Measurements from ENCODE around the gene RPIA. TPM values are rescaled to one million over a fixed set of nuclear protein-coding genes. Genes with fewer than 3 reads are reported as not detected.
"Not testable (repeated sequence)": the region's sequence is repeated elsewhere in the genome, so short reads cannot be mapped to it uniquely, and the experiment has no call there.

RPIA gene
- total RNA-seq, 1 donor from 2014 or later, result 11.5 TPM

DNA sequence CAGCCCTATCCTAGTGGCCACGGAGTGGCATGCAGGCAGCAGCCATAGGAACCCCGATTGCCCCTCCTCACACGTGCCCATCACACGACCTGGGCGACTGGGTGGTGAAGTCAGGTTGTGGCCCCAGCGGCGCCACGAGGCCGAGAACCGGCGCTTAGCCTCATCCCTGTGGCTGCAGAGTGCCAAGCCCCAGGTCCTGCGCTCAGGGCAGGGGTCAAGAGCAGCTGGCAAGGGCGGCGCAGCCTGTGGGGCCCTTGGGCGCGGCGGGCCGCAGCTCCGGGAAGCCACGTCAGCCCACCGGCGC is 73.3 kb downstream of the RPIA start:
- Histone ChIP-seq H3K79me2 (ENCODE audit: low read depth) (no peaks in the 10 kb centered on the region), H3K27ac (no peak overlapping the region), H4K20me1 (ENCODE audit: low read depth) (no peaks in the 10 kb centered on the region), H3K4me3 (peak overlapping the region; percentile 53), H3K36me3 (no peaks in the 10 kb centered on the region), H3K27me3 (peaks cover 46% of the 10 kb centered on the region), H3K4me2 (peak overlapping the region; percentile 94), H2AFZ (replicated peaks) (peak overlapping the region; percentile 99), H3K9ac (no peak overlapping the region), H3F3A (ENCODE audit: low read depth) (no peaks in the 10 kb centered on the region), H3K4me1 (no peaks in the 10 kb centered on the region), H3K9me3 (ENCODE audit: low read depth) (no peaks in the 10 kb centered on the region)
- Mint-ChIP-seq H3K9me3 (peaks cover 7% of the 10 kb centered on the region), H3K4me1 (no peaks in the 10 kb centered on the region), H3K4me3 (peak overlapping the region; percentile 46), H3K27me3 (ENCODE audit: insufficient read depth, low read depth) (peaks cover 17% of the 10 kb centered on the region), H3K27ac (no peak overlapping the region), H3K36me3 (no peaks in the 10 kb centered on the region)
- no peak for TF ChIP-seq EZH2 (IDR thresholded peaks at IDR 0.05)
- TF ChIP-seq EZH2phosphoT487 (IDR thresholded peaks at IDR 0.05), result no peak
- TF ChIP-seq, protein P1, sequence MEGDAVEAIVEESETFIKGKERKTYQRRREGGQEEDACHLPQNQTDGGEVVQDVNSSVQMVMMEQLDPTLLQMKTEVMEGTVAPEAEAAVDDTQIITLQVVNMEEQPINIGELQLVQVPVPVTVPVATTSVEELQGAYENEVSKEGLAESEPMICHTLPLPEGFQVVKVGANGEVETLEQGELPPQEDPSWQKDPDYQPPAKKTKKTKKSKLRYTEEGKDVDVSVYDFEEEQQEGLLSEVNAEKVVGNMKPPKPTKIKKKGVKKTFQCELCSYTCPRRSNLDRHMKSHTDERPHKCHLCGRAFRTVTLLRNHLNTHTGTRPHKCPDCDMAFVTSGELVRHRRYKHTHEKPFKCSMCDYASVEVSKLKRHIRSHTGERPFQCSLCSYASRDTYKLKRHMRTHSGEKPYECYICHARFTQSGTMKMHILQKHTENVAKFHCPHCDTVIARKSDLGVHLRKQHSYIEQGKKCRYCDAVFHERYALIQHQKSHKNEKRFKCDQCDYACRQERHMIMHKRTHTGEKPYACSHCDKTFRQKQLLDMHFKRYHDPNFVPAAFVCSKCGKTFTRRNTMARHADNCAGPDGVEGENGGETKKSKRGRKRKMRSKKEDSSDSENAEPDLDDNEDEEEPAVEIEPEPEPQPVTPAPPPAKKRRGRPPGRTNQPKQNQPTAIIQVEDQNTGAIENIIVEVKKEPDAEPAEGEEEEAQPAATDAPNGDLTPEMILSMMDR (IDR thresholded peaks at IDR 0.05), result no peak
- DNase-seq (ENCODE audit: low spot score), result no peak

DNA sequence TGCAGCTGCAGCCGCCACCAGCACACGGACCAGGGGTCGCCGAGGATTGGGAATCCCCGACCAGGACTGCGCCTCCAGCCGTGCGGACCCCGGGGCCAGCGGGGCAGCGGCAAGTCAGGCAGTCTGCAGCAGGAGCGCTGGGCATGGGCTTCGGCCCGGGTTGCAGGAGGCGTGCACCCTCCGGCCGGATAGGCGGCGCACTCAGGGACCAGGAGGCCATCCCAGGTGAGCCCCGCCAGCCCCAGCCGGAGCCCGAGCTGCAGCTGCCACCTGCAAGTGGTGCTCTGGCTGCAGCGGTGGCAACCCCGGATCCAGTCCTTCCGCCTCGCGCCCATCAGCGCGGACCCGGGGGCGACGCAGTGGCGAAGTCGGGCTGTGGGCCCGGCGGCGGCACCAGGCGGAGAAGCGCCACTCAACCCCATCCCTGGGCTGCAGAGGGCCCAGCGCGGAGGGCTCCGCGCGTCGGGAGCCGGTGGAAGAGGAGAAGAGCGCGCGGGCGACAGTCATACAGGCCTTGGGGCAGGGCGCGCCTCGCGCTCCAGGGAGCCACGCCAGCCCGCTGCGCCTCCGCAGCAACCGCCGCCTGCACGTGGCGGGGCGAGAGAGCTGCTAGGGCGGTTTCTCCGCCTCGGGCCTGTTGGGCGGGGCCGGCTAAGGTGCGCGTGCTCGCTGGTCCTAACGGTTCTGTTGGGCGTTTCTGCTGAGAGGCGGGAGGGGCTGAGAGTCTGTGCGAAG is 73.8 kb downstream of the RPIA start:
- Histone ChIP-seq H4K20me1 (ENCODE audit: low read depth) (no peaks in the 10 kb centered on the region), H3K4me3 (peak overlapping the region; percentile 53), H2AFZ (replicated peaks) (peak overlapping the region; percentile 99), H3K79me2 (ENCODE audit: low read depth) (no peaks in the 10 kb centered on the region), H3K9ac (no peak overlapping the region), H3F3A (ENCODE audit: low read depth) (no peaks in the 10 kb centered on the region), H3K4me1 (no peaks in the 10 kb centered on the region), H3K36me3 (no peaks in the 10 kb centered on the region), H3K4me2 (peak overlapping the region; percentile 94), H3K9me3 (ENCODE audit: low read depth) (no peaks in the 10 kb centered on the region), H3K27ac (no peak overlapping the region), H3K27me3 (peaks cover 46% of the 10 kb centered on the region)
- TF ChIP-seq EZH2phosphoT487 (IDR thresholded peaks at IDR 0.05), result peak; percentile 58
- peak; percentile 76 for TF ChIP-seq EZH2 (IDR thresholded peaks at IDR 0.05)
- TF ChIP-seq, protein P1 (IDR thresholded peaks at IDR 0.05), result no peak
- H3K27ac Mint-ChIP-seq, result no peak overlapping the region
- peak overlapping the region; percentile 87 for H3K4me3 Mint-ChIP-seq
- peaks cover 7% of the 10 kb centered on the region for H3K9me3 Mint-ChIP-seq
- H3K4me1 Mint-ChIP-seq, result no peaks in the 10 kb centered on the region
- peaks cover 17% of the 10 kb centered on the region for H3K27me3 Mint-ChIP-seq (ENCODE audit: insufficient read depth, low read depth)
- peak; percentile 59 for DNase-seq (ENCODE audit: low spot score)
- no peaks in the 10 kb centered on the region for H3K36me3 Mint-ChIP-seq

DNA sequence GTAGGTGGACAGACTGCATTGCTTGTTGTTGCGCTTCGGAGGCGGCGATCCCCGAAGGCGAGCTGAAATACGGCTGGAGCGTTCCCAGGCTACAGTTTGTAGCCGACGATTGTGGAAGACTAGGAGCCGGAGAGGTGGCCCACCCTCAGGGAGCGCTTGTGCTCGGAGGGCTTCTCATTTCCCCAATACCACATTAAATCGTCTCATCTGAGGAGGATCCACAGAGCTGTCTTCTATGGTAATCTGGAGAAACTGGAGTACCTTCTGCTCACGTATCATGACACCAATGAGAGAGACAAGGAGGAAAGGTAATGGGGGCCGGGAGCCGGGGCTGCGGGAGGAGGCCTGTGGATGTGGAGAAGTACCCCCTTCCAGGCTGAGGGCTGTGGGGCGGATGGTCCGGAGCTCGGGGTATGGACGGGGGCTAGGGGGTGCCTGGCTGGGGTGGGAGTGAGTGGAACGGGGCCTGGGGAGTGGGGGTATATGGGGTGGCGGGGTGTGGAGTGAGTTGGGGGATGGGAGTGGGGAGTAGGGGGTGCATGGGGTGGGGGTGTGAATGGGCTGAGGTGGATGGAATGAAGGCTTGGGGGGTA is 74.5 kb downstream of the RPIA start:
- H3K9me3 Mint-ChIP-seq; H3F3A ChIP-seq (ENCODE audit: low read depth): not testable (repeated sequence)
- H2AFZ ChIP-seq (replicated peaks), result peak overlapping the region; percentile 99

DNA sequence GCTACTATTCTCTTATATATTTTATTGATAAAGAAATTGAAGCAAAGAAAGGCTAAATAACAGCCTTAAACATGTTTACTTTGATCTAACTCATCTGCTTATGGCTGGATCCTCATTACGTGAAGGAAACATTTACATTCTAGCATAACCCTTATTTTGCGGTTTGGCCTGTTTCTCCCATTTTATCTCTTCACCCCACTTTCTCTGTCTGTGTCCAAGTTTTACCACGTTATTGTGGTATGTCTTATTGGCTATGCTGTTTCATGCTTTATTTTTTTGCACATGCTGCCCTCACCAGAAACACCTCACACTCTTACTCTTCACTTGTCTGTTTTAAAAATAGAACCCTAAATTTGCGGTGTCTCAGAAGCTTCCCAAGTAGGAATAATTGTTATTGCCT is 78.5 kb downstream of the RPIA start:
- Mint-ChIP-seq H3K36me3 (no peaks in the 10 kb centered on the region), H3K27me3 (ENCODE audit: insufficient read depth, low read depth) (peaks cover 11% of the 10 kb centered on the region), H3K4me1 (no peaks in the 10 kb centered on the region), H3K4me3 (no peak overlapping the region), H3K9me3 (peaks cover 10% of the 10 kb centered on the region), H3K27ac (no peak overlapping the region)
- H3K4me3 ChIP-seq, result no peak overlapping the region
- peaks cover 27% of the 10 kb centered on the region for H3K27me3 ChIP-seq
- peaks cover 16% of the 10 kb centered on the region for H3K9me3 ChIP-seq (ENCODE audit: low read depth)
- H3K36me3 ChIP-seq, result no peaks in the 10 kb centered on the region
- H3K4me1 ChIP-seq, result no peaks in the 10 kb centered on the region
- DNase-seq (ENCODE audit: low spot score), result no peak
- no peaks in the 10 kb centered on the region for H3K79me2 ChIP-seq (ENCODE audit: low read depth)
- no peak overlapping the region for H3K4me2 ChIP-seq
- TF ChIP-seq EZH2 (IDR thresholded peaks at IDR 0.05), result no peak
- TF ChIP-seq EZH2phosphoT487 (IDR thresholded peaks at IDR 0.05), result no peak
- TF ChIP-seq, protein P1 (IDR thresholded peaks at IDR 0.05), result no peak
- no peak overlapping the region for H3K27ac ChIP-seq
- no peaks in the 10 kb centered on the region for H3F3A ChIP-seq (ENCODE audit: low read depth)
- no peaks in the 10 kb centered on the region for H4K20me1 ChIP-seq (ENCODE audit: low read depth)
- H2AFZ ChIP-seq (replicated peaks), result no peak overlapping the region
- H3K9ac ChIP-seq, result no peak overlapping the region

More for the DNA sequence above, 74.5 kb downstream of the RPIA start:
- not testable (repeated sequence) for H3K27ac ChIP-seq; H3K4me1 ChIP-seq; H3K79me2 ChIP-seq (ENCODE audit: low read depth); H3K36me3 ChIP-seq; H3K9ac ChIP-seq; H4K20me1 ChIP-seq (ENCODE audit: low read depth); H3K27ac Mint-ChIP-seq; DNase-seq (ENCODE audit: low spot score); H3K36me3 Mint-ChIP-seq; H3K4me1 Mint-ChIP-seq; H3K9me3 ChIP-seq (ENCODE audit: low read depth)
- H3K4me3 Mint-ChIP-seq, result peak overlapping the region; percentile 87
- Histone ChIP-seq H3K27me3 (peaks cover 46% of the 10 kb centered on the region), H3K4me3 (peak overlapping the region; percentile 53), H3K4me2 (peak overlapping the region; percentile 94)
- peaks cover 17% of the 10 kb centered on the region for H3K27me3 Mint-ChIP-seq (ENCODE audit: insufficient read depth, low read depth)

DNA sequence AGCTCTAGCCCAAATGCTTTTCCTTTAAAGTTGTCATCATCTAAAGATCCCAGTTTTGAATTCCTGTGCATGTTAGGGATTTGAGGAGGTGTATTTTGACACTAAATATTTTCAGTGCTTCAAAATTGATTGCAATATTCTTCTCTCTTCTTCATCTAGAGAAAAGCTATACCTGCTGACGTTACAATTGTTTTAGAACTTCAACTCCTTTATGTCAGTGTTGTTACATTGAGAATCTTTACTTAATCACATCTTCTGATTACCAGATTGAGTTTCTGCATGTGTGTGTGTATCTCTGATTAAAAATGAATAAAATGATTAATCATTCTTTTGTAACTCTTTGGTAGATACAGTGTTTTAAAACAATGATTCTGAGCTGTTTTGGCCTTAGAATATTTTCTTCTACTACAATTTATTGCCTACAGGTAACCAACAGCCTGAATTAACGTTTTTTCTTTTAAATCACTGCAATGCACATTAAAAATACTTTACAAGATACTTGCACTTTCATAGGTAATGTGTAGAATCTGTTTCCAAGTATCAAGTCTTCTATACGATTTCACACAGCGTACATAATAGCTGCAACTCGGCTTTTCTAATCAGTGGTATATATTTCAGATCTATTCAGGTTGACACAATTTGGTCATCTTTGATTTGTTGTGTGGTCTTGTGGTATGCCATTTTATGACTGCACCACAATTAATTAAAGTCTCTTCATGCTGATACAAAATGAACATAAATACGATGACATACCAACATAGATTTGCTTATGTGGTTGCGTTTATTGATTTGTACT is 82.0 kb downstream of the RPIA start:
- H3K27ac ChIP-seq; H3K79me2 ChIP-seq (ENCODE audit: low read depth); H3K27ac Mint-ChIP-seq; H3K36me3 Mint-ChIP-seq; H3K9ac ChIP-seq; H3K27me3 Mint-ChIP-seq (ENCODE audit: insufficient read depth, low read depth); H4K20me1 ChIP-seq (ENCODE audit: low read depth); H3K36me3 ChIP-seq; H3K4me3 Mint-ChIP-seq; H3K4me2 ChIP-seq; H3F3A ChIP-seq (ENCODE audit: low read depth); H3K4me3 ChIP-seq; DNase-seq (ENCODE audit: low spot score); H3K4me1 ChIP-seq; H2AFZ ChIP-seq (replicated peaks); H3K27me3 ChIP-seq; H3K4me1 Mint-ChIP-seq: not testable (repeated sequence)
- H3K9me3 Mint-ChIP-seq, result peaks cover 19% of the 10 kb centered on the region
- peaks cover 20% of the 10 kb centered on the region for H3K9me3 ChIP-seq (ENCODE audit: low read depth)
